ENCODE results near the gene KRT86.

DNA sequence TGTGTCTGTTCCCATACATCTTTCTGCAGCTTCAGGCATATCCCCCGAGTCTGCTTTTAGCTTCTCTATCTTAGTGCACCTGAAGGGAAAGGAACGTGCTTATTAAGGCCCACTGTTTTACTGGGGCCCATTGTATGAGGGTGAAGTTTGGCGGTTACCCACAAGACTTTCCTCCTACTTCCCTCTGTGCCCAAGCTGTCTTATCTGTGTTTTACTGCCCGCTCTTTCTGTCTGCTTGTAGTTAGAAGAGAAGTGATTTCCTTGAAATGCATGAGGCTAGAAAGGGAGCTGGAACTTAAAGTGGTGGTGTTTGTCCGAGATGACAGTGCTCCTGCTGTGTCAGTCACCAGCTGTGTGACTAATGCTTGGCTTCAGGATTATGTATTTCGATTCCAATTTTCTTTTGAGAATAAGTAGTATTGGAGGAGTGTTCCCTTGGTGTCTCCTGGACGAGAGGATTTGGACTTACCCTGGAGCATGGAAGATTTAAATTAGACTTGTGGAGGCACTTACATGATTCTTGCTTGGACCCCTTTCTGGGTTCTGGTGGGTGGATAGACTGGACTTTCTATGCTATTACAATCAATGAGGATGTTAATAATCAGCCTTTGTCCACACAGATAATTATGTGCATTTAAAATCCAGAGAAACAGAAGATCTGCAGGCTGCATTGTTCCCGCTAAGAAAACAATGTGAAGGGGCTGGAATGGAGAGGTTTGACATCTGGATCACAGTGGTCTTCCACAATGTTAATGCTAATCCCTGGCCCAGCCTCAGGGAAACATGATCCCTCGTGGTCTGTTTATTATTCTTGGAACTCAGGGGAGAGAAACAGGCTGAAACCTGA is 13.9 kb upstream of the KRT86 start:
- TF ChIP-seq ZNF248 (tag by site-specific recombination; IDR thresholded peaks at IDR 0.05) (no peak), ZNF140 (tag by site-specific recombination; IDR thresholded peaks at IDR 0.05) (no peak), KLF7 (tag by site-specific recombination; IDR thresholded peaks at IDR 0.05; ENCODE audit: borderline replicate concordance) (no peak), ZNF214 (tag by site-specific recombination; IDR thresholded peaks at IDR 0.05; ENCODE audit: borderline replicate concordance) (no peak), ZNF426 (tag by site-specific recombination; IDR thresholded peaks at IDR 0.05) (no peak), BCL11A (tag by site-specific recombination; IDR thresholded peaks at IDR 0.05; ENCODE audit: low read depth) (no peak), ZBTB7A (tag by site-specific recombination; IDR thresholded peaks at IDR 0.05; ENCODE audit: low read depth) (no peak)
